Fibroblast of skin of back (primary cell): ENCODE measurements around the gene RAD21L1.
"Not testable (repeated sequence)": the region's sequence is repeated elsewhere in the genome, so short reads cannot be mapped to it uniquely, and the experiment has no call there.

Experiments used
- DNase-seq: peaks from one replicate; pipeline ENCODE4 v3.0.0-alpha.2; 2013

Gene RAD21L1

DNA sequence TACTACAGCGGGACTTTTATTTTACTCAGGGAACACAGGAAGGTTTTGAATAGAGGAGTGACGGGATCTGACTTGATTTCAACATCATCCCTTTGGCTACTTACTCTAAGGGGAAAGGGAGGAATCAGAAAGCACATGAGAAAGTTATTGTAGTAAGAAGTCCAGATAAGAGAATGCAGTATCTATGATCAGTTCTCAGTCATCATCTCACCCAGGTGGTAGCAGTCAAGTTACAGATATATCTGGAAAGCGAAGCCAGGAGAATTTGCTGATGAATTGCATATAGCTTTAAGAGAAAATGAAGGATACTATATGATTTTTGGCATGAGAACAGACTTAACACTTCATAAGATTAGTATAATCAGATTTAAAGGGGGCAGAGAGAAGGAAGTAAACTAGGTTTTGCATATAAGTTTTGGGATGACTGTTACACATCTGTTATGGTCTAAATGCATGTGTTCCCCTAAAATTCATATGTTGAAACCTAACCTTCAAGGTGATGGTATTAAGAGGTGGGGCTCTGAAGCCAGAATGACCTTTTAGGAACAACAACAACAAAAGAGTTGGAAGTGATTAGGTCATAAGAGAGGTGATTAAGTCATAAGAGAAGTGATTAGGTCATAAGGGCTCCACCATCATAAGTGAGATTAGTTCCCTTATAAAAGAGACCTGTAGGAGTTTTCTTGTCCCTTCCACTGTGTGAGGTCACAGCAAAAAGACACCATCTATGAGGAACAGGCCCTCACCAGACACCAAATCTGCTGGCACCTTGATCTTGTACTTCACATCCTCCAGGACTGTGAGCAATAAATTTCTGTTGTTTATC is 6.7 kb downstream of the RAD21L1 start:
- DNase-seq, result no peak

DNA sequence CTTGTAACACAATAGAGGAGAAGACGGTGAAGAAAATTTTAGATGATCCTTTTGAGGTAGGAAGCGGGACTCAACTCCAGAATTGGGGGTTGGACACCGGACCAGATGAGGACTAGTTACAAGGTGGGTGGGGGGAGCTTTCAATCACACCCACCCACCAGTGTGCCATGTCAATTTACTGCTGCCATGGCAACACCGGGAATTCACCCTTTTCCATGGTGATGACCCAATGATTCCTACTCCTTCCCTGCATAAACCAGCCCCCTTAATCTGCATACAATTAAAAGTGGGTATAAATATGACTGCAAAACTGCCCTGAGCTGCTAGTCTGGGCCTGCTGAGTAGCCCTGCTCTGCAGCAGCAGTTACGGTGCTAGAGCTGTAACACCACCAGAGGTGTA is 14.7 kb downstream of the RAD21L1 start:
- no peak for DNase-seq

DNA sequence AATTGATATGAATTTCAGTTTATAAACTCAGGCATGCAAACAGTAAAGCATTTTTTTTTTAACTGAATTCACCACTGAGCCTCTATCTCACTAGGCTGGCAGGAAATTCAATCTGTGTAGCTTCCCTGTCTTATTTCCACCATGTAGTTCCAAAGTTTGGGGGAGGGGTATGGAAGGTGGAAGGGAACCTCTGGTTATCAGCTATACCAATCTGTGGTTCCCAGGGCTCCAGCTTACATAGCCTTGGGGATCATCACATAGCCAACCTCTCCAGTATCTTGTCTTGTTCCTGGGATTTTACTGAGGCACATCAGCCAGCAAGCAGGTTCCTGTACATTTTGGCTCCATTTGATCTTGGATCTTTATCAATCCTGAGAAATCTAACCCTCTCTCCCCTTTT is 15.6 kb downstream of the RAD21L1 start:
- DNase-seq, result no peak

DNA sequence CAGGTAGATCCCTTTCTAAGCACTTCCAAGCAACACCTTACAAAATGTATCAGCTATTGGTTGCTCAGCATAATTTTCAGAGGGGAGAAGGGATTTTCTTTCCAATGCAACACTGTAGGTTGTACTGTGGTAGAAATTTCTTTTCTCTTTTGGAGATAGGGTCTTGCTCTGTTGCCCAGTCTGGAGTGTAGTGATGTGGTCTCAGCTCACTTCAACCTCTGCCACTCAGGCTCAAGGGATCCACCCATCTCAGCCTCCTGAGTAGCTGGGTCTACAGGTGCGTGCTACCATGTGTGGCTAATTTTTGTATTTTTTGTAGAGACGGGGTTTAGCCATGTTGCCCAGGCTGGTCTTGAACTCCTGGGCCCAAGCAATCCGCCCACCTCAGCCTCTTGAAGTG is 16.3 kb downstream of the RAD21L1 start:
- no peak for DNase-seq

DNA sequence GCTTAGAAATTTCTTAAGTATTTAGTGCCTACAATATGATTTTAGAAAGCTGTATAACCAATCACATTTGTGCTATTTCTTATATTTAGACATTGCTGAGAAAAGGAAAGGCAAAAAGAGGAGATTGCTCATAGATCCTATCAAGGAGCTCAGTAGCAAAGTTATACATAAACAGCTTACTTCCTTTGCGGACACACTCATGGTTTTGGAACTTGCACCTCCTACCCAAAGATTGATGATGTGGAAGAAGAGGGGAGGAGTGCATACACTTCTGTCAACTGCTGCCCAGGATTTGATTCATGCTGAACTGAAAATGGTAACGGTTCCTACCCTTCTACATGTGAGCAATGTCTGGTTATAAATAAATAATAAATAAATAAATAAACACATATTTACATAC is 16.7 kb downstream of the RAD21L1 start:
- peak; percentile 78 for DNase-seq

DNA sequence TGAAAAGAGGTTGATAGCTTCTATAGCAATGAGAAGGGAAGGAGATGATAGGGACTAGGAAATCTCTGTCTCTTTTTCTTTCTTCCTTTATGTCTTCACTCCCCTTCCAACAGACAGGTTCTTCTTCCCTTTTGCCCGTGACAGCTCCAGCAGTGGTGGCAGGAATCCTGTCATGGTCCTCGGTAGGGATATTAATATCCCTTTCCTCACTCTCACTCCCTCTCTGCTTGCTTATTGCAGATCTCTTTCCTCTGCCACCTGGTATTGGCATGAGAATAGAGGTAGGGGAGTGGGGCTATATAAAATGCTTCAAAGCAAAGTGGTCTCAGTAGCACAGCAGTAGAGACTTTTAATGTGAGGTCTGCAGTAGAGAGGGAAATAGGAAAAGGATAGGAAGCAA is 19.7 kb downstream of the RAD21L1 start:
- no peak for DNase-seq

DNA sequence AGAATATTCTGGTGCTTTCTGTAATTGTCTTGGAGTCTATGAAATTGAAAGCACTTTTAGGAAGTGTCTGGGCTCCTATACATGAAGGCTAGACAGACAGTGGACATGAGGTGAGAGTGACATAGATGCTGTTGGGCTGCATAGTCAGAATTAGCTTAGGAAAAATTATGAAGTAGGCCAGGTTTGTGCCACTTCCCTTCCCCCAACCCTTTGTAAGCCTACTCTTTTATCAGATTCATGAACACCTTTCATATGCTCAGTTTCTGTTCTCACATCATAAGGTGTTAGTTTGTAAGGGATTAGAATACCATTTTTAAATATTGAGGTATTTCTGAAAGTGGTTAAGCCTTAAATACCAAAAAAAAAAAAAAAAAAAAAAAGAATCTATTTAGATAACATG is 21.8 kb downstream of the RAD21L1 start:
- no peak for DNase-seq

DNA sequence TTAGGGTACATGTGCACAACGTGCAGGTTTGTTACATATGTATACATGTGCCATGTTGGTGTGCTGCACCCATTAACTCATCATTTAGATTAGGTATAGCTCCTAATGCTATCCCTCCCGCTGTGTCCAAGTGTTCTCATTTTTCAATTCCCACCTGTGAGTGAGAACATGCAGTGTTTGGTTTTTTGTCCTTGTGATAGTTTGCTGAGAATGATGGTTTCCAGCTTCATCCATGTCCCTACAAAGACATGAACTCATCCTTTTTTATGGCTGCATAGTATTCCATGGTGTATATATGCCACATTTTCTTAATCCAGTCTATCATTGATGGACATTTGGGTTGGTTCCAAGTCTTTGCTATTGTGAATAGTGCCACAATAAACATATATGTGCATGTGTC is 24.4 kb downstream of the RAD21L1 start:
- DNase-seq, result not testable (repeated sequence)

DNA sequence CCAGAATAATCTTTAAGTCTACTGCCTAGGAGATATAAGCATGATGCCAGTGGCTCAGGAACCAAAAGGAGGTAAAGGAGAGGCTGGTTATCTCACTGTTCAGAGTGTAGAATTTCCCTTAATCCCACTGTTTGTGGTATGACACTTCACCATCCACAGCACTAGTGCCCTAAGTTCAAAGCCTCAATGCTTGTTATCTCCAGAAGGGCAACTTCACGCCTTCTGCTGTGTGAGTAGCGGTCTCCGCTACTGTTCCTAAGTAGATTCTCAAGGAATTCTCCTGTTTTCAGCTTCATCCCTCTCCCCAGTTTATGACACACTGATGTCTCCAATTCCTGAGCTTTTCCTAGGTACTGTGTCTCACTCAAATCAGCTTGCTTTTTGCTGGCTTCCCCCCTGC is 26.6 kb downstream of the RAD21L1 start:
- DNase-seq, result no peak

DNA sequence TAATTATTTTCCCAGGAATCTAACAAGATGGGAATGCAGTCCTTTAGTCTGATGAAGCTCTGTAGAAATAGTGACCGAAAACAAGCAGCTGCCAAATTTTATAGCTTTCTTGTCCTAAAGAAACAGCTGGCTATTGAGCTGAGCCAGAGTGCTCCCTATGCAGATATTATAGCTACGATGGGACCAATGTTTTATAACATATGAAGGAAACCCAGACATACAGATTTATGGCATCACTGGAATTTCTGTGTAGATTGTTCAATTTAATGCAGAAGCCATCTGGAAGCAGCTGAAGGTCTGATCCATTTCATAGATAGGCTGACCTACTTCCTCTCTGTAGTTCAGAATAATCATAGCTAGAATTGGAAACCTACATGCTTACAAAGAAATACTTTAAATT is 28.4 kb downstream of the RAD21L1 start:
- no peak for DNase-seq

DNA sequence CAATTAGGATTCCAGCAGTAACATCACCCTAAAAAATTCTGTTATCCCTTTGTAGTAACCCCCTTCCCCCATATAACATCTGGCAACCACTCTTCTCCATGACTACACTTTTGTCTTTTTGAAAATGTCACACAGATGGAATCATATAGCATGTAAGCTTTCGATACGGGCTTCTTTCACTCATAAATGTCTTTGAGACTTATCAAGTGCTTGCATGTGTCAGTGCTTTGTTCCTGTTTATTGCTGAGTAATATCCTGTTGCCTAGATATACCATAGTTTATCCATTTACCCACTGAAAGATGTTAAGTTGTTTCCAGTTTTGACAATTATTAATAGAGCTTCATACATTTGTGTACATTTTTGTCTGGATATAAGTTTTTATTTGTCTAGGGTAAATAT is 29.8 kb downstream of the RAD21L1 start:
- no peak for DNase-seq

DNA sequence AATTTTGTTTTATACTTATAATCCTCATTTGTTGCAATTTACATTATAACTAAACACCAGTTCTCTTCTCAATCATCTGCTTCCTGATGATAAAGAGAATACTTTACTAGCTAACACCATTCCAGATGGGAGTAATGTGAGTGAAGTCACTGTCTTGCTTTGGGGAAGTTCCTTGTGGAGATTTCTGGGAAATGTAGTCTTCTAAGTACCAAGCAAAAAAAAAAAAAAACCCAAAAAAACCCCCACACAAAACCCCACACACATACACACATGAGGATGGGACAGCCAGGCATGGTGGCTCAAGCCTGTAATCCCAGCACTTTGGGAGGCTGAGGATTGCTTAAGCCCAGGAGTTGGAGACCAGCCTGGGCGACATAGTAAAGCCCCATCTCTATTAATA is 38.0 kb downstream of the RAD21L1 start:
- DNase-seq, result peak; percentile 22

DNA sequence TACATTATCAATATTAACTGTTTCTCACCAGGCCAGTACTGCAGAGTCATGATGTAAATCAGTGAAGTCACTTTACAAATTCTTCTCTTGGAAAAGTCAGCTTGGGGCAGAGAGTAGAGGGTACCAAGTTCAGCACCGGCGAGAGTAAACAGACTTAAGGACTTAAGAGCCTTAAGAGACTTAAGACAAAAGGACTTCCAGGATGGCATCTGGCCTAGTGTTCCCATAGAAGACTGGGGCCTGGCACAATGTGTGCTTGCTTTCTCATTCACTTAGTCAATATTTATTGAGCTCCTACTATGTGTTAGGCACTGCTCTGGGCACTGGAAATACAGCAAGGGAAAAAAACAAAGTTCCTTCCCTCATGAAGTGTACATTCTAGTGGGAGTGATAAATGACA is 38.9 kb downstream of the RAD21L1 start:
- DNase-seq, result no peak

DNA sequence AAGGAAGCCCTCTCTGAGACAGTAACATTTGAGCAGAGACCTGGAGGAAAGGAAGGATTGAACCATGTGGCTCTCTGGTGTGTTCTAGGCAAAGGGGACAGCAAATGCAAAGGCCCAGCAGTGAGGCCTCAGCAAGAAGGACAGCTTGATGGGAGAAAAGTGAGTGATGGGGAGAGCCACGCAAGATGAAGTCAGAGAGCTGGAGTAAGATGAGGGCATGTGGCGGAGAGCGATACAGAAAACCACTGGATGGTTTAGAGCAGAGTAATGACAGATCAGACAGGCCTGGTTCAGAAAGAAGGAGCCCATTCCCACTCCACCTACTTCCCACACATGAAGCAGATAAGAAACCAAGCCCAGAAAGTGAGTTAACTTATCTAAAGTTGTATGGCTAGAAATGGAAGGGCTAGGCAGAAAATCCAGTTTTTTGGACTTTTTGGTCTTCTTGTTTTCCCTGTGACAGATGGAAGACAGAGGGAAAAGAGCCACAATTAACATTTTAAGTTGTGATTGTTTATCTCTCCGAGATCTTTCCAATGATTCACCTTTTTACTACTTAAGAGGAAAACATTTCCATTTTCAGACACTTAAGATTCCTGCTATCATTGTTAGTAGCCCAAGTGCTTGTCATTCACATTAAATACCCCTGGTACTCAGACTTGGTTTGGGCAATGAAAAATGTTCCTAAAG is 39.5 kb downstream of the RAD21L1 start:
- DNase-seq, result no peak

DNA sequence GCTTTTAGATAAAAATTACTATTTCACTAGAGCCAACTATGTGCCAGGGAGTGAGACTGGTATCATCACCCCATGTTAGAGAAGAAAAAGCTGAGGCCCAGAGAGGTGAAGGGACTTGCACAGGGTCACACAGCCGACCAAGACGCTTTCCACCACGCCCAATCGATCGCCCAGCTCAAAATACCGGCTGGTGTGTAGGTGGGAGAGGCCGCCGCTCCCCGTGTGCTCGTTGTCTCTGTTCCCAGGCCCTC is 40.0 kb downstream of the RAD21L1 start:
- no peak for DNase-seq

DNA sequence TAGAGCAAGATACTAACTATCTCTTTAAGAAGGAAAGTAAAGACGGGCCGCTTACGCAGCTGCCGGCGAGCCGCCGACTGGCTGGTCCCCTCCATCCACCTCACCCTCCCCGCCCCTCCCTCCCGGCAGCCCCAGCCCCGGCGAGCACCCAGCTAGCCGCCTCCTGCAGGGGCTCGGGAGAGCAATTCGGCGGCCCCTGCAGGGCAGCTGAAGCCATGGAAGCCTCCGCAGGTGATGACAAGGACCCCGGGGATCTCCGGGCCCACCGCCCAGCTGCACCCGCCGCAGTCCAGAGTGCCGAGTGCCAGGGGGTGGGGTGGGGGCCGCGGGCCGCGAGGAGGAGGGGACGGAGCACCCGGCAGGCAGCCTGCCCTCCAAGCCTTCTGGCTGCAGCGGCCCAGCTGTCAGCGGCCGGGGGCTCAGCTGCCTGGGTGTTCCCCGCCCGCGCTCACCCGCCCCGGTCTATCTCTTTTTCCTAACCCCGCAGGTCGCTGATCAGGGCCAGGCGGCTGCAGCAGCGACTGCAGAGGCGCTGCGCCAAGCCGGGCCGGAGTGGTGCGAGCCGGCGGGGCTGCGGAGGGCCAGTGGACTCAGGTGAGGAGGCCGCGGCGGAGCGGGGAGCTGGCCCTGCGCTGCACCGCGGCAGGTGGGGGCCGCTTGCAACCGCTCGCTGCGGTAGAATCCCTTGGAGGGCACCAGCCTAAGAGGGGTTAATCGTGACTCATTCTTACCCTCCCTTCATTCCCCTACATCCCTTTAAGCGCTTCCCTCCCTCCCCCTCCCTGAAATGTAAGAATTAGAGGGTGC is 40.5 kb downstream of the RAD21L1 start, which contains the start of gene SNPH:
TSS of gene SNPH (plus strand) at position 128 of the 807 bp plus-strand sequence. CDS start 29,946 bp downstream, outside the sequence.
- peak; percentile 75 for DNase-seq

DNA sequence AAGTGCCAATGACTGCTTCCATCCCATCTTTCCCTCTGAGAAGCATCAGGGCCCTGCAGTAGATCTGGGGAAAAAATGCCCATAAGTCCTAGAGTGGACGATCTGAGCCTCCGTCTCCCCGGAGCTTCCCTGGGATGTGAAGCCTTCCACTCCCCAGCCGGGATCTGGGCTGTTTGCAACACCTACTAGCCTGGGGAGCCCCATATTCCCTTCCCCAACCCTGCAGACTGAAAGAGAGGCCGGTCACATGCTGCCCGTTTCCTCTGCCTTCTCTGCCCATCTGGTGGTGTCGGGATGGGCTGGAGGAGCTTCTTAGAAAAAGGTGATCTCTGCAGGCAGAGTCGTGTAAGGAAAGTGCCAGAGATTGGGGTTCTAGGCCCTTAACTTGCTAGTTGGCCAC is 41.3 kb downstream of the RAD21L1 start:
- DNase-seq, result no peak

DNA sequence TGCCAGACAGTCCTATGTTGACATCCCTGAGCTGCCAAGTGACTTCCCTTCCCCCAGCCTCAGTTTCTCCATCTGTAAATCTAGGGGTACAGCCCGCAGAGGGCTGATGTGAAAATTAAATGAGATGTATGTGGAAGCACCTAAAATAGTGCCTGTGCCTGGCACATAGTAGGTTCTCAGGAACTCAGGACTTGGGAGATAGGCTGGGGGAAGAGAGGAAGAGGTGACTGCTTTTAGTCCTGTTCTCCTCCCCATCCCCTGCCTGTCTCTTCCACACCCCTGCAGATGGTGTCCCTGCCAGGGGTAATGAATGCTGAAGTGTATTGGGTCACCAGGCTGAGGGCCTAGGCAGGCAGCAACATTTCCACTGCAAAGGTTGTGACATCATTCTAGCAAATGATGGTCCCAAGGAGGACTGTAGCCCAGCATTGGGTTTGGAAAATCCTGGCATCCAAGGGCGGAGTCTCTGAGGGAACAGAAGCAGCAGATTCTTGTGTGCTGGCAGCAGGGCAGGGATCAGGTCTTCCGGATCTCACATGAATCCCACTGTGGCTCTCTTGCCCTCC is 42.0 kb downstream of the RAD21L1 start:
- DNase-seq, result no peak

DNA sequence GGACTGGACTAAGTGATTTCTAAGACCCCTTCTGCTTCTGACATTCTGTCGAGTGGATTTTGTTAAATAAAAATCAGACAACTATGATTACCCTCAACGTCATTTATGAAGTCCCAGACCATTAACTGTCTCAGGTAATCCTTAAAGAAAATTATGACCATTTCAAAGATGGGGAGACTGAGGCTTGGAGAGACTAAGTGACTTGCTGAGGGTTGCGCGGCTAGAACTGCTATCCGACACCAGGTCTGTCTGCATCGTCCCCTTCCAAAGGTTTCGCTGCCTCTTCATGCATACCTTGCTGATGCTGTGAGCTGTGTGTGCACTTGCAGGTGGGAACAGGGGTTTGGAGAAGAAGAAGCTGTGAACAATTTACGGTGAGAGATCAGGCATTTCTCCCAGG is 43.4 kb downstream of the RAD21L1 start:
- DNase-seq, result no peak

DNA sequence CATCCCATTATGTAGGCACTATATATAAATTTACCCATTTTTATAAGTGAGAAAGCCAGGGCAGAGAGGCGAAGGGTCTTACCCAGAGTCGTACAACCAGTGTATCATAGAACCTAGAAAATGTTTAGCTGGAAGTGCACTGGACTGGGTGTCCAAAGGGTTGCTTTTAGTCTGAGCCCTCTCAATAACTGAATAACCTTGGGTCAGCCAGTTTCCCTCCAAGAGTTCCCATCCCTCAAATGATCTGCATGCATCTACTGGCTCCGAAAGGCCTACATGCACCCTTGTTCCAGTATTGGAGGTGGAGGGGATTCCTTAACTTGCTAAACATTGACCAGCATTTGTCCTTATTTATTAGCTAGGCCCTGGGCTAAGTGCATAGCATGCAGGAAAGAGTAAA is 44.0 kb downstream of the RAD21L1 start:
- no peak for DNase-seq

DNA sequence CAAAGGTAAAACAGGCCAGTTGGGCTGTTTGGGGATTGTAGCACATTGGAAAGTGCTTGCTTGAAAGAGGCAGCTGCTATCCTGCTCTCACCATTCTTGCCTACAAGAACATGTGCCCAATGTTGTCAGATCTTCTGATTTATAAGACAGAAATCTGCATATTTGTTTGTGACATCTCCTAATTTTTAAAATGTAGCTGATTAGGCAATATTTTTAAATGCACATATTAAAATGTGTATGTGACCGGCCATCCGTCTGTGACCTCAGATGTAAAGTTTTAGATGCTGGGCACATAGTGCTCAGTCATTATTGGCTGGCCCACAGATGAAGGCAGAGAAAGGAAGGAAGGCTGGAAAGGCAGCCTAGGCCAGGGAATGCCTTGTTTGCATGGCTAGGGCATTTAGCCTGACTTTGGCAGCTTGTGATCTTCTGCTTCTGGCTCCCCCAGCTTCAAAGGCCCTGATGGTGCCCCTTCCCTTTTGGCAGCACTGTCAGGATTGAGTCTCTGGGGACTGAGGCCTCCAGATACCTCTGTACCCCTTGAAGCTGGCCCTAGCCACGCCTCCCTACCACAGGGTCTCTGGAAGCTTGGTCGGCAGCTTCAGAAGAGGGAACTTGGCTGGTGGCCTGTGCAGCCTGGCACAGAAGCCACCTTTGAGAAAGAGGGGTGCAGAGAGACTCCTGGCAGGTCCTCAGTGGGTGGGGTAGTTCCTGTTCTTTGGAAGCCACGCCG is 46.7 kb downstream of the RAD21L1 start:
- no peak for DNase-seq

DNA sequence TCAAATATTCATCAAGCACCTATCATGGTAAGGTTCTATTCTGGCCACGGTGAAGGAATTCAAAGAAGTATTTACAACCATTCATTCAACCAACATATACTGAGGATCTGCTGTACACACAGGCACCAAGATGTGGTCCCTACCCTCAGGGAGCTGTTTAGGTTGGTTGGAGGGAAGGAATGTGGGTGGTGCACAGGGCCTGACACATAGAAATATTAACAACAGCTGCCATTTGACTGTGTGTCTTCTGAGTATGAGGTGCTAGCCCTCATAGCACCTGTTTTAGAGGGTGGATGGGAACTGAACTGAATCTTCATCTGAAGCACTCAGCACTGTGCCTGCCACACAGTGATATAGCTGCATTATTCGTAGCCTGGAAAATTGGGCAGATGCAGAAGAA is 47.5 kb downstream of the RAD21L1 start:
- no peak for DNase-seq
